NCI-H2196 treated with DMSO at 0.1 percent for 48 hours (cell line): ENCODE results near the gene RICTOR.
A peak's percentile ranks its signal among the peaks of the same experiment; 100 is the strongest.

Experiments
- DNase-seq: peaks from one replicate; lab custom pipeline; 2025; ENCODE audit not compliant: unreplicated experiment; lab: John Stamatoyannopoulos, UW

RICTOR gene

GRCh38 chr5:39093352-39093751, 19.2 kb upstream of the RICTOR start:
- no peak for DNase-seq

- DNase-seq = no peak
These were observed 18.6 kb upstream of the RICTOR start for GRCh38 chr5:39092581-39093351.

GRCh38 chr5:39091940-39092580, 17.9 kb upstream of the RICTOR start:
- no peak for DNase-seq

- no peak for DNase-seq
These were observed 9.8 kb upstream of the RICTOR start for GRCh38 chr5:39083968-39084367.

- DNase-seq = no peak
These were observed 8.8 kb upstream of the RICTOR start for GRCh38 chr5:39082995-39083394.

- DNase-seq = peak; percentile 44
These were observed 6.5 kb upstream of the RICTOR start for GRCh38 chr5:39080597-39081204.

GRCh38 chr5:39080168-39080567, 6.0 kb upstream of the RICTOR start:
- no peak for DNase-seq

- DNase-seq = no peak
These were observed 4.9 kb upstream of the RICTOR start for GRCh38 chr5:39079147-39079546.

- DNase-seq = no peak
These were observed 2.8 kb upstream of the RICTOR start for GRCh38 chr5:39076757-39077728.

- DNase-seq = no peak
These were observed 2.0 kb upstream of the RICTOR start for GRCh38 chr5:39076101-39076756.

- DNase-seq = no peak
These were observed 507 bp downstream of the RICTOR start for GRCh38 chr5:39073767-39074016.

- DNase-seq = peak; percentile 44
These were observed 1.1 kb downstream of the RICTOR start for GRCh38 chr5:39072925-39073766.

- DNase-seq = no peak
These were observed 6.1 kb downstream of the RICTOR start for GRCh38 chr5:39068099-39068498.

GRCh38 chr5:39064450-39064849, 9.7 kb downstream of the RICTOR start:
- DNase-seq = no peak

GRCh38 chr5:39063037-39063436, 11.2 kb downstream of the RICTOR start:
- no peak for DNase-seq

- DNase-seq = no peak
These were observed 11.7 kb downstream of the RICTOR start for GRCh38 chr5:39062530-39062929.

GRCh38 chr5:39062104-39062503, 12.1 kb downstream of the RICTOR start:
- no peak for DNase-seq

- DNase-seq = no peak
These were observed 15.1 kb downstream of the RICTOR start for GRCh38 chr5:39059064-39059463.

GRCh38 chr5:39058178-39058921, 15.8 kb downstream of the RICTOR start:
- no peak for DNase-seq
